Vagina (tissue), 2 donors: ENCODE measurements around the gene RAB20. TPM values are rescaled to one million over a fixed set of nuclear protein-coding genes. Genes with fewer than 3 reads are reported as not detected.

Source experiments
- DNase-seq, 2 donors: peaks; one replicate each; pipeline ENCODE4 v3.0.0-alpha.2; 2017; ENCODE audit errors: extremely low spot score in 2 of 2
- H3K27ac ChIP-seq: fragments of 200-600 bp; sonication (generic); one replicate; pipeline ENCODE4 v1.5.1; 2019
- H3K27me3 ChIP-seq: fragments of 200-600 bp; sonication (generic); one replicate; pipeline ENCODE4 v1.5.1; 2019
- H3K36me3 ChIP-seq, 2 donors: fragments of 200-600 bp; sonication (generic); one replicate each; pipeline ENCODE4 v1.5.1; 2017 to 2019
- H3K4me1 ChIP-seq: fragments of 200-600 bp; sonication (generic); one replicate; pipeline ENCODE4 v1.5.1; 2019
- H3K4me3 ChIP-seq, 2 donors: fragments of 200-600 bp; sonication (generic); 1 replicate in 1 of 2; 2 replicates in 1 of 2; pipeline ENCODE4 v1.5.1; 2016 to 2019
- H3K9me3 ChIP-seq: fragments of 200-600 bp; sonication (generic); one replicate; pipeline ENCODE4 v1.5.1; 2019
- POLR2A ChIP-seq, 2 donors: fragments of 450-650 bp; IDR thresholded peaks; one replicate each; pipeline ENCODE4 v1.6.1; 2017; ENCODE audit warnings: antibody characterized with exemption in 2 of 2, mild to moderate bottlenecking in 2 of 2, moderate library complexity in 2 of 2
- POLR2AphosphoS5 ChIP-seq, 2 donors: sonication (generic); formaldehyde crosslinking; IDR thresholded peaks; one replicate each; pipeline ENCODE4 v1.9.0; 2017; ENCODE audit warnings: antibody characterized with exemption in 2 of 2, mild to moderate bottlenecking in 2 of 2, low read depth in 1 of 2; ENCODE audit not compliant: insufficient read depth in 1 of 2
- intact Hi-C: fragments of 100-400 bp; cut with DNase I; formaldehyde crosslinking; loops from one replicate; pipeline ENCODE4 v1.15.1; 2023
- total RNA-seq: library from RNA; depleted of rRNA; stranded (reverse); fragments of >200 nt; gene quantifications from one replicate; pipeline ENCODE4 v1.2.3, GENCODE V29; 2016
- TF ChIP-seq, protein P1 (sequence below), 3 experiments: fragments of 450-650 bp in 2 of 3; fragments of 200-600 bp in 1 of 3; sonication (generic) in 1 of 3; IDR thresholded peaks; one replicate each; pipeline ENCODE4 v1.5.1; 2017 to 2019; ENCODE audit warnings: antibody characterized with exemption in 3 of 3, mild to moderate bottlenecking in 2 of 3, moderate library complexity in 2 of 3

Gene RAB20
- total RNA-seq, 1 donor from 2014 or later, result 15.2 TPM

DNA sequence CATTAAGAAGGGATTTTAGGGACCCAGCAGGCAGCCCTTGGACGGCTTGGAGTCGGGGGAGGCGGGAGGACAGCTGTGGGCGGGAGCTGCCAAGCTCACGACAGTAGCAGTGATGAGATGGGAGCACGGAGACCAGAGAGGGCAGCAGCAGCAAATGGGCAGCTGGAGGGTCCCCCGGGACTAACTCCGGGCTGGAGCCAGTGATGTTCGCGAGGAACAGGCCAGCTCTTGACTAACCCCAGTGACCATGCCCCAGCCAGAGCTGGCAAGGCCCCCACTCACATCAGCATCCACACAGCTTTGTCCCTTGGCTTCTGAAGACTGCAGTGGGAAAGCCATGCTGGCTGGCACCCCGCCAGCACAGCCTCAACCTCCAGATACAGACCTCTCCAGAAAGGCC lies 81.9 kb downstream of the RAB20 start:
- Histone ChIP-seq H3K27me3 (no peaks in the 10 kb centered on the region), H3K4me3 (no peak overlapping the region), H3K27ac (no peak overlapping the region), H3K36me3 (peaks cover 4 to 33% of the 10 kb centered on the region in 2 donors), H3K4me1 (no peaks in the 10 kb centered on the region), H3K9me3 (no peaks in the 10 kb centered on the region)
- intact Hi-C loops, result loop anchor here (5.0 kb wide), 1 partner anchor 533 kb away; no protein-coding TSS in a partner anchor
- TF ChIP-seq, protein P1, sequence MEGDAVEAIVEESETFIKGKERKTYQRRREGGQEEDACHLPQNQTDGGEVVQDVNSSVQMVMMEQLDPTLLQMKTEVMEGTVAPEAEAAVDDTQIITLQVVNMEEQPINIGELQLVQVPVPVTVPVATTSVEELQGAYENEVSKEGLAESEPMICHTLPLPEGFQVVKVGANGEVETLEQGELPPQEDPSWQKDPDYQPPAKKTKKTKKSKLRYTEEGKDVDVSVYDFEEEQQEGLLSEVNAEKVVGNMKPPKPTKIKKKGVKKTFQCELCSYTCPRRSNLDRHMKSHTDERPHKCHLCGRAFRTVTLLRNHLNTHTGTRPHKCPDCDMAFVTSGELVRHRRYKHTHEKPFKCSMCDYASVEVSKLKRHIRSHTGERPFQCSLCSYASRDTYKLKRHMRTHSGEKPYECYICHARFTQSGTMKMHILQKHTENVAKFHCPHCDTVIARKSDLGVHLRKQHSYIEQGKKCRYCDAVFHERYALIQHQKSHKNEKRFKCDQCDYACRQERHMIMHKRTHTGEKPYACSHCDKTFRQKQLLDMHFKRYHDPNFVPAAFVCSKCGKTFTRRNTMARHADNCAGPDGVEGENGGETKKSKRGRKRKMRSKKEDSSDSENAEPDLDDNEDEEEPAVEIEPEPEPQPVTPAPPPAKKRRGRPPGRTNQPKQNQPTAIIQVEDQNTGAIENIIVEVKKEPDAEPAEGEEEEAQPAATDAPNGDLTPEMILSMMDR (IDR thresholded peaks at IDR 0.05), result no peak
- TF ChIP-seq POLR2AphosphoS5 (IDR thresholded peaks at IDR 0.05; ENCODE audit: insufficient read depth in 1 of 2, low read depth in 1 of 2), result no peak
- no peak for TF ChIP-seq POLR2A (IDR thresholded peaks at IDR 0.05)
- DNase-seq, result no peak

DNA sequence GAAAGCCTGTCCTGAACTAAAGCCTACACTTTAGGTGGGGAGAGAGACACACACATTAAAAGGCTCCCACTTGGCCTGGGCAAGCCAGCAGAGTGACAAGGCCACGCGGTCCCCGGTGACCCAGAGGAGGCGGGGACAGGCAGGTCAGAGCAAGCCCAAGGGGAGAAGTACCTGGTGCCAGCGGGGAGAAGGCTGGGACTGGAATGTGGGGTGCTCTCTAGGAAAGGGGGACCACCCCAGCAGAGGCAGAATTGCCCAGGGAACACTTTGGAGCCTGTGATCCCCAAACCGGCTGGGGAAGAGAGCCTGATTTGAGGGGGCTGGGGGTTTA lies 82.3 kb downstream of the RAB20 start:
- Histone ChIP-seq H3K27me3 (no peaks in the 10 kb centered on the region), H3K27ac (no peak overlapping the region), H3K4me3 (no peak overlapping the region), H3K4me1 (no peaks in the 10 kb centered on the region), H3K36me3 (peaks cover 4 to 33% of the 10 kb centered on the region in 2 donors), H3K9me3 (no peaks in the 10 kb centered on the region)
- no peak for DNase-seq
- TF ChIP-seq POLR2AphosphoS5 (IDR thresholded peaks at IDR 0.05; ENCODE audit: insufficient read depth in 1 of 2, low read depth in 1 of 2) (no peak), POLR2A (IDR thresholded peaks at IDR 0.05) (no peak)
- TF ChIP-seq, protein P1 (IDR thresholded peaks at IDR 0.05), result no peak
- intact Hi-C loops, result no loop called here

DNA sequence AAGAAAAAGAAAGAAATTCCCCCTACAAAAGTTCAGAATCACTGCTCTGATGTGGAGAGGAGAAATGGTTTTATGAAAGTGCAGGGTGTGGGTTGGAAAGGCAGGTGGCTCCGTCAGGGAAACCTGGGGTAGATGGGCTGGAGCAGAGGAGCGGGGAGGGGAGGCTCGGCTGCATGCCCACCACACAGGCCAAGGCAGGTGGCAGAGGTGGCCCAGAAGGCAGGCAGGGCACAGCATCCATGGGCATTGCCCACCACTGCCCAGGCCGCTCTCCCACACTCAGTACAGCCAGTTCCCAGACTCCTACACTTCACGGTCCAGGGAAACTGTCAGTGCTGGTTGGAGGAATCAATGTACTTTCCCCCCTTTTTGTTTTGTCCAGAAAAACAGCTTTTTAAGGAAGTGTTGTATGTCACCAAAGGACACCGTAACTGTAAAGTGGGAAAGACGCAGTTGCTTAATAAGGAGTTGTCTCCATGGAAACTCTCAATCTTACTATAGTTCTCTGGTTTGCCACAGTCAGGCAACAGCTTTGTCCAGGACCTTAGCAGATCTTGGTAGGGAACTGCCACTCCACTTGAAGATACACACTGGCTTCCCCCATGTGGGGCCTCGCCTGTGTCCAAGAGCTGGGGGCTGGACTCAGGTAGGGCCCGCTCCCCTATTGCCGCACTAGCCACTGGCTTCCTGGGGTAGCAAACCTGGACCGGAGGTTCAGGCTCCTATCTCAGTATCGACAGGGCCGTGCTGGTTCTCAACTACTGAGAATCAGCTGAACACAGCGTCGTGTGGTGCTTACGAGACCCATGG lies 82.9 kb downstream of the RAB20 start:
- Histone ChIP-seq H3K27ac (no peak overlapping the region), H3K36me3 (peaks cover 4 to 38% of the 10 kb centered on the region in 2 donors)

DNA sequence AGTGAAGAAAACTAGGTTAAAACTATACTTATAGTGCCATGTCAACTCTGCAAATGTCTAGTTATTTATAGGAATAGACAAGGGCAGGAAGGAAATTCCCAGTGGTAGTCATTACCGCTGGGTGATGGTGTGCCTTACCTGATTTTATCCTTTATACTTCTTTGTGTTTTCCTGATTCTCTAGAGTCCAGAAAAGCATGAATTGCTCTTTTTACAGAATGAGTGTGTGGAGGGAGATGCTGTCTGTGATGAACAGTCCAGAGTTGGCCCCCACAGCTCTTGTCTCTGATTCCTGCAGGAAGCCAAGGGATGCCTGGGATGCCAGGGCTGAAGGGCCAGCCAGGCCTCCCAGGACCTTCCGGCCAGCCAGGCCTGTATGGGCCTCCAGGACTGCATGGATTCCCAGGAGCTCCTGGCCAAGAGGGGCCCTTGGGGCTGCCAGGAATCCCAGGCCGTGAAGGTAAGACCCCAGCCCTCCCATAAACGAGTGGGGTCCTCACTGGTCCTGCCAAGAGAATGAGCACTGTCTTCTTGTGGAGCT lies 83.7 kb downstream of the RAB20 start:
- H3K4me3 ChIP-seq, result no peak overlapping the region
- TF ChIP-seq POLR2AphosphoS5 (IDR thresholded peaks at IDR 0.05; ENCODE audit: insufficient read depth in 1 of 2, low read depth in 1 of 2) (no peak), POLR2A (IDR thresholded peaks at IDR 0.05) (no peak)
- TF ChIP-seq, protein P1 (IDR thresholded peaks at IDR 0.05), result no peak
- H3K36me3 ChIP-seq, result peaks cover 4 to 32% of the 10 kb centered on the region in 2 donors
- no peak for DNase-seq
- intact Hi-C loops, result no loop called here
- no peaks in the 10 kb centered on the region for H3K27me3 ChIP-seq
- no peaks in the 10 kb centered on the region for H3K9me3 ChIP-seq
- no peaks in the 10 kb centered on the region for H3K4me1 ChIP-seq
- H3K27ac ChIP-seq, result no peak overlapping the region

More for the DNA sequence above, 82.9 kb downstream of the RAB20 start:
- Histone ChIP-seq H3K4me3 (no peak overlapping the region), H3K27me3 (no peaks in the 10 kb centered on the region), H3K9me3 (no peaks in the 10 kb centered on the region), H3K4me1 (no peaks in the 10 kb centered on the region)
- intact Hi-C loops, result no loop called here
- no peak for DNase-seq
- TF ChIP-seq POLR2AphosphoS5 (IDR thresholded peaks at IDR 0.05; ENCODE audit: insufficient read depth in 1 of 2, low read depth in 1 of 2) (no peak), POLR2A (IDR thresholded peaks at IDR 0.05) (no peak)
- TF ChIP-seq, protein P1 (IDR thresholded peaks at IDR 0.05), result no peak

DNA sequence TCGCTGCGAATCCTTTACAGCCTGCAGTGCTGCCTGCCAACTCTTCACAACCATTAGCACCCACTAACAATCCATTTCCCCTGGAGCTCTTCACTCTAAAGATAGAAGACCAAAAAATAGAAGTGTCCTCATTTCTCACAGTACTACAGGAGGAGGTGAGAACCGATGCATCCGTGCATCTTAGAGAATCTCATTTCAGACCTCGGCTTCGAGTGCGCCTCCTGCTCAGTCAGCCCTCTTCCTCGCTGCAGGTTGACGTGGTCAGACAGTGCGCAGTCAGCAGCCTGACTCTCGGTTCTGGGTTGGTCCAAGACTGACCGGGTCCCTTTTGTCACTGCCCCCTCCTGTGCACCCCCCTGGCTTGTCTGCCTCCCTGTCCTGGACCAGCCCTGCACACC lies 85.3 kb downstream of the RAB20 start:
- Histone ChIP-seq H3K4me3 (no peak overlapping the region), H3K27me3 (no peaks in the 10 kb centered on the region), H3K27ac (no peak overlapping the region), H3K4me1 (no peaks in the 10 kb centered on the region), H3K36me3 (peaks cover 4 to 28% of the 10 kb centered on the region in 2 donors), H3K9me3 (no peaks in the 10 kb centered on the region)
- TF ChIP-seq, protein P1 (IDR thresholded peaks at IDR 0.05), result no peak
- TF ChIP-seq POLR2AphosphoS5 (IDR thresholded peaks at IDR 0.05; ENCODE audit: insufficient read depth in 1 of 2, low read depth in 1 of 2), result no peak
- no peak for TF ChIP-seq POLR2A (IDR thresholded peaks at IDR 0.05)
- intact Hi-C loops, result no loop called here
- no peak for DNase-seq
